H1 (cell line): ENCODE data around the gene DIABLO. TPM values are rescaled to one million over a fixed set of nuclear protein-coding genes. Genes with fewer than 3 reads are reported as not detected.

Experiments
- CEBPB ChIP-seq: IDR thresholded peaks from 2 replicates; pipeline ENCODE4 v1.6.1; 2012; ENCODE audit warnings: low read depth, low read length
- CTCF ChIP-seq, 3 experiments: IDR thresholded peaks; 1 replicate in 2 of 3; 2 replicates in 1 of 3; pipeline versions ENCODE4 v1.5.1 to v1.6.1; 2011; ENCODE audit warnings: low read length in 3 of 3, mild to moderate bottlenecking in 3 of 3, inconsistent platforms in 2 of 3, low read depth in 1 of 3, moderate library complexity in 1 of 3; ENCODE audit not compliant: insufficient read depth in 1 of 3; ENCODE audit errors: control extremely low read depth in 1 of 3
- EZH2 ChIP-seq: fragments of 200-600 bp; sonication (generic); IDR thresholded peaks from 2 replicates; pipeline ENCODE4 v1.7.1; 2012; ENCODE audit warnings: low read depth, mild to moderate bottlenecking, moderate library complexity, low read length, inconsistent platforms; ENCODE audit not compliant: severe bottlenecking
- HDAC2 ChIP-seq, 2 experiments: fragments of 300-600 bp in 1 of 2; sonication (generic) in 1 of 2; IDR thresholded peaks; 2 replicates each; pipeline ENCODE4 v1.6.1; 2011 to 2012; ENCODE audit warnings: low read depth in 2 of 2, low read length in 2 of 2, mild to moderate bottlenecking in 2 of 2, moderate library complexity in 2 of 2, borderline replicate concordance in 1 of 2, inconsistent platforms in 1 of 2
- JUN ChIP-seq: IDR thresholded peaks from 2 replicates; pipeline ENCODE4 v1.6.1; 2011; ENCODE audit warnings: low read depth, mild to moderate bottlenecking, improper control_type of control experiment, low read length
- TAF1 ChIP-seq: IDR thresholded peaks from 2 replicates; pipeline ENCODE4 v1.6.1; 2011; ENCODE audit warnings: mild to moderate bottlenecking, low read depth, low read length
- TAF7 ChIP-seq: optimal IDR thresholded peaks from 2 replicates; pipeline ENCODE3; 2011; ENCODE audit warnings: low read depth, mild to moderate bottlenecking, inconsistent platforms, low read length, moderate library complexity, borderline replicate concordance
- polyA plus RNA-seq, 7 experiments: library from polyadenylated mRNA; depleted of rRNA in 3 of 7; stranded (reverse) in 5 of 7; unstranded in 2 of 7; fragments of >200 nt in 5 of 7; fragments of 200-250 nt in 2 of 7; gene quantifications; 1 replicate in 5 of 7; 2 replicates in 1 of 7; 4 replicates in 1 of 7; pipeline versions ENCODE4 v1.2.1 to v1.2.3, GENCODE V29; 2011 to 2013; ENCODE audit warnings: missing spikeins in 2 of 7, mixed read lengths in 2 of 7
- total RNA-seq: library from RNA; stranded (reverse); fragmentation: NEBNext Ultra II Directional; extraction: Animal tissue kit (Norgen Biotek cat#: 25700); gene quantifications from 2 replicates; pipeline ENCODE4 v1.2.1, GENCODE V29; 2021
- TF ChIP-seq, protein P1 (sequence below): fragments of 300-600 bp; sonication (generic); IDR thresholded peaks from 2 replicates; pipeline ENCODE4 v1.7.1; 2012; ENCODE audit warnings: low read length, moderate library complexity, mild to moderate bottlenecking, inconsistent platforms; ENCODE audit not compliant: insufficient replicate concordance

Gene DIABLO
- total and polyA plus RNA-seq, 2 of the 8 experiments (the other 6 are each of a cell fraction or from before 2014, with no cell fraction given) = 65.2 to 68.3 TPM

- TF ChIP-seq CTCF (IDR thresholded peaks at IDR 0.05; ENCODE audit: control extremely low read depth in 1 of 3, insufficient read depth in 1 of 3, low read depth in 1 of 3, low read length in 3 of 3) = no peak
- TF ChIP-seq TAF1 = no peak
- TF ChIP-seq CEBPB = no peak
- TF ChIP-seq EZH2 = no peak
- no peak for TF ChIP-seq JUN
- no peak for TF ChIP-seq HDAC2 (IDR thresholded peaks at IDR 0.05; ENCODE audit: borderline replicate concordance in 1 of 2, low read depth in 2 of 2, low read length in 2 of 2)
- TF ChIP-seq, protein P1, sequence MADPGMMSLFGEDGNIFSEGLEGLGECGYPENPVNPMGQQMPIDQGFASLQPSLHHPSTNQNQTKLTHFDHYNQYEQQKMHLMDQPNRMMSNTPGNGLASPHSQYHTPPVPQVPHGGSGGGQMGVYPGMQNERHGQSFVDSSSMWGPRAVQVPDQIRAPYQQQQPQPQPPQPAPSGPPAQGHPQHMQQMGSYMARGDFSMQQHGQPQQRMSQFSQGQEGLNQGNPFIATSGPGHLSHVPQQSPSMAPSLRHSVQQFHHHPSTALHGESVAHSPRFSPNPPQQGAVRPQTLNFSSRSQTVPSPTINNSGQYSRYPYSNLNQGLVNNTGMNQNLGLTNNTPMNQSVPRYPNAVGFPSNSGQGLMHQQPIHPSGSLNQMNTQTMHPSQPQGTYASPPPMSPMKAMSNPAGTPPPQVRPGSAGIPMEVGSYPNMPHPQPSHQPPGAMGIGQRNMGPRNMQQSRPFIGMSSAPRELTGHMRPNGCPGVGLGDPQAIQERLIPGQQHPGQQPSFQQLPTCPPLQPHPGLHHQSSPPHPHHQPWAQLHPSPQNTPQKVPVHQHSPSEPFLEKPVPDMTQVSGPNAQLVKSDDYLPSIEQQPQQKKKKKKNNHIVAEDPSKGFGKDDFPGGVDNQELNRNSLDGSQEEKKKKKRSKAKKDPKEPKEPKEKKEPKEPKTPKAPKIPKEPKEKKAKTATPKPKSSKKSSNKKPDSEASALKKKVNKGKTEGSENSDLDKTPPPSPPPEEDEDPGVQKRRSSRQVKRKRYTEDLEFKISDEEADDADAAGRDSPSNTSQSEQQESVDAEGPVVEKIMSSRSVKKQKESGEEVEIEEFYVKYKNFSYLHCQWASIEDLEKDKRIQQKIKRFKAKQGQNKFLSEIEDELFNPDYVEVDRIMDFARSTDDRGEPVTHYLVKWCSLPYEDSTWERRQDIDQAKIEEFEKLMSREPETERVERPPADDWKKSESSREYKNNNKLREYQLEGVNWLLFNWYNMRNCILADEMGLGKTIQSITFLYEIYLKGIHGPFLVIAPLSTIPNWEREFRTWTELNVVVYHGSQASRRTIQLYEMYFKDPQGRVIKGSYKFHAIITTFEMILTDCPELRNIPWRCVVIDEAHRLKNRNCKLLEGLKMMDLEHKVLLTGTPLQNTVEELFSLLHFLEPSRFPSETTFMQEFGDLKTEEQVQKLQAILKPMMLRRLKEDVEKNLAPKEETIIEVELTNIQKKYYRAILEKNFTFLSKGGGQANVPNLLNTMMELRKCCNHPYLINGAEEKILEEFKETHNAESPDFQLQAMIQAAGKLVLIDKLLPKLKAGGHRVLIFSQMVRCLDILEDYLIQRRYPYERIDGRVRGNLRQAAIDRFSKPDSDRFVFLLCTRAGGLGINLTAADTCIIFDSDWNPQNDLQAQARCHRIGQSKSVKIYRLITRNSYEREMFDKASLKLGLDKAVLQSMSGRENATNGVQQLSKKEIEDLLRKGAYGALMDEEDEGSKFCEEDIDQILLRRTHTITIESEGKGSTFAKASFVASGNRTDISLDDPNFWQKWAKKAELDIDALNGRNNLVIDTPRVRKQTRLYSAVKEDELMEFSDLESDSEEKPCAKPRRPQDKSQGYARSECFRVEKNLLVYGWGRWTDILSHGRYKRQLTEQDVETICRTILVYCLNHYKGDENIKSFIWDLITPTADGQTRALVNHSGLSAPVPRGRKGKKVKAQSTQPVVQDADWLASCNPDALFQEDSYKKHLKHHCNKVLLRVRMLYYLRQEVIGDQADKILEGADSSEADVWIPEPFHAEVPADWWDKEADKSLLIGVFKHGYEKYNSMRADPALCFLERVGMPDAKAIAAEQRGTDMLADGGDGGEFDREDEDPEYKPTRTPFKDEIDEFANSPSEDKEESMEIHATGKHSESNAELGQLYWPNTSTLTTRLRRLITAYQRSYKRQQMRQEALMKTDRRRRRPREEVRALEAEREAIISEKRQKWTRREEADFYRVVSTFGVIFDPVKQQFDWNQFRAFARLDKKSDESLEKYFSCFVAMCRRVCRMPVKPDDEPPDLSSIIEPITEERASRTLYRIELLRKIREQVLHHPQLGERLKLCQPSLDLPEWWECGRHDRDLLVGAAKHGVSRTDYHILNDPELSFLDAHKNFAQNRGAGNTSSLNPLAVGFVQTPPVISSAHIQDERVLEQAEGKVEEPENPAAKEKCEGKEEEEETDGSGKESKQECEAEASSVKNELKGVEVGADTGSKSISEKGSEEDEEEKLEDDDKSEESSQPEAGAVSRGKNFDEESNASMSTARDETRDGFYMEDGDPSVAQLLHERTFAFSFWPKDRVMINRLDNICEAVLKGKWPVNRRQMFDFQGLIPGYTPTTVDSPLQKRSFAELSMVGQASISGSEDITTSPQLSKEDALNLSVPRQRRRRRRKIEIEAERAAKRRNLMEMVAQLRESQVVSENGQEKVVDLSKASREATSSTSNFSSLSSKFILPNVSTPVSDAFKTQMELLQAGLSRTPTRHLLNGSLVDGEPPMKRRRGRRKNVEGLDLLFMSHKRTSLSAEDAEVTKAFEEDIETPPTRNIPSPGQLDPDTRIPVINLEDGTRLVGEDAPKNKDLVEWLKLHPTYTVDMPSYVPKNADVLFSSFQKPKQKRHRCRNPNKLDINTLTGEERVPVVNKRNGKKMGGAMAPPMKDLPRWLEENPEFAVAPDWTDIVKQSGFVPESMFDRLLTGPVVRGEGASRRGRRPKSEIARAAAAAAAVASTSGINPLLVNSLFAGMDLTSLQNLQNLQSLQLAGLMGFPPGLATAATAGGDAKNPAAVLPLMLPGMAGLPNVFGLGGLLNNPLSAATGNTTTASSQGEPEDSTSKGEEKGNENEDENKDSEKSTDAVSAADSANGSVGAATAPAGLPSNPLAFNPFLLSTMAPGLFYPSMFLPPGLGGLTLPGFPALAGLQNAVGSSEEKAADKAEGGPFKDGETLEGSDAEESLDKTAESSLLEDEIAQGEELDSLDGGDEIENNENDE = no peak
- TF ChIP-seq TAF7 = no peak
These were observed 38.4 kb downstream of the DIABLO start (continued) for GRCh38 chr12:122187466-122187865.
